ENCODE results near the gene HECW1. TPM values are rescaled to one million over a fixed set of nuclear protein-coding genes. Genes with fewer than 3 reads are reported as not detected.

The HECW1 gene
- total RNA-seq, 4 donors from 2014 or later: 0.62 to 4.3 (median 1.4) TPM; not detected in 1

- H3K4me3 ChIP-seq (ENCODE audit: low read depth, poor library complexity, severe bottlenecking): no peak overlapping the region
- DNase-seq (ENCODE audit: low spot score in 2 of 2): no peak
- WGBS, 2 donors: 81 to 82% methylated on average over 9 of the region's 9 CpGs
- TF ChIP-seq CTCF (IDR thresholded peaks at IDR 0.05): no peak
- no peak for TF ChIP-seq POLR2A (IDR thresholded peaks at IDR 0.05)
- intact Hi-C loops (cut with DNase I; ENCODE audit: low total_unique reads): no loop called here
Observed at GRCh38 chr7:43077285-43077684, 35.2 kb upstream of the HECW1 start.

DNA sequence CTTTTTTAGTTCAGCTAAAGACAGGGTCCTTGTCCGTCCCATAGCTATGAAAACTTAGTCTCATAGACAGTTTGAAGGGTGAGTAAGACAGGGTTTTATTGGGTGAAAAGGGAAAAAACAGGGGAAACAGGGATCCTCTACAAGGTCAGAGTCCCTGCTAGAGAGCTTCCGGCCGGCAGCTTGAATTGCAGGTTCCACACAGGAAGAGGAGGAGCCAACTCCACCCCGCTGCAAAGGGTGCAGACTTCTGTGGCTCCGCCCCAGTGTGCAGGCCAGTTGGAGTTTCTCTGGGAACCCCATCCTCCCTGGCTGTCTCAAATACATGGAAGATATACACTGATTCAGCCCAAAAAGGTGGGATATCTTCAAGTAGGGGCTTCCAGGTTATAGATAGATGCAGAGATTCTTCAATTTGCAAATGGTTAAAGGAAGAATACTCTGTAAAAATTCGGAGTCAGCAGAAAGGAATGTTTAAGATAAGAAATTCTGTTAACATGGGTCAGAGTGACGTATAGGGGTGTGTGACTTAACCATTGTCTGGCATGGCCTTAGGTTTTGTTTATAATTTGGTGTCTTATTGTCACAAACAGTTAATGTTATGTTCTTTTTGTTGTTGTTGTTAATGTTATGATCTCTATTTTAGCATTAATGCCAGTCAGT, 34.6 kb upstream of the HECW1 start:
- TF ChIP-seq POLR2A (IDR thresholded peaks at IDR 0.05): no peak
- no peak for TF ChIP-seq CTCF (IDR thresholded peaks at IDR 0.05)
- WGBS, 2 donors: 57 to 64% methylated on average over 7 of the region's 7 CpGs
- intact Hi-C loops (cut with DNase I; ENCODE audit: low total_unique reads): no loop called here
- no peak for DNase-seq (ENCODE audit: low spot score in 2 of 2)
- no peak overlapping the region for H3K4me3 ChIP-seq (ENCODE audit: low read depth, poor library complexity, severe bottlenecking)

GRCh38 chr7:43078794-43079193, 33.7 kb upstream of the HECW1 start:
- 61 to 64% methylated on average over 6 of the region's 6 CpGs for WGBS, 2 donors
- TF ChIP-seq POLR2A (IDR thresholded peaks at IDR 0.05) (no peak), CTCF (IDR thresholded peaks at IDR 0.05) (no peak)
- no peak overlapping the region for H3K4me3 ChIP-seq (ENCODE audit: low read depth, poor library complexity, severe bottlenecking)
- DNase-seq (ENCODE audit: low spot score in 2 of 2): no peak
- intact Hi-C loops (cut with DNase I; ENCODE audit: low total_unique reads): no loop called here

- 84 to 92% methylated on average over 4 of the region's 4 CpGs for WGBS, 2 donors
- intact Hi-C loops (cut with DNase I; ENCODE audit: low total_unique reads): no loop called here
Observed at GRCh38 chr7:43081603-43082002, 30.8 kb upstream of the HECW1 start.

GRCh38 chr7:43083106-43083505, 29.3 kb upstream of the HECW1 start:
- no peak overlapping the region for H3K4me3 ChIP-seq (ENCODE audit: low read depth, poor library complexity, severe bottlenecking)
- no peak for TF ChIP-seq POLR2A (IDR thresholded peaks at IDR 0.05)
- no peak for TF ChIP-seq CTCF (IDR thresholded peaks at IDR 0.05)
- WGBS, 2 donors: 76 to 78% methylated on average over 2 of the region's 2 CpGs
- intact Hi-C loops (cut with DNase I; ENCODE audit: low total_unique reads): no loop called here
- DNase-seq (ENCODE audit: low spot score in 2 of 2): no peak

More at GRCh38 chr7:43081603-43082002, 30.8 kb upstream of the HECW1 start:
- no peak for TF ChIP-seq POLR2A (IDR thresholded peaks at IDR 0.05)
- TF ChIP-seq CTCF (IDR thresholded peaks at IDR 0.05): no peak
- H3K4me3 ChIP-seq (ENCODE audit: low read depth, poor library complexity, severe bottlenecking): no peak overlapping the region
- DNase-seq (ENCODE audit: low spot score in 2 of 2): no peak

- TF ChIP-seq POLR2A (IDR thresholded peaks at IDR 0.05): no peak
- no peak for TF ChIP-seq CTCF (IDR thresholded peaks at IDR 0.05)
- no peak for DNase-seq (ENCODE audit: low spot score in 2 of 2)
- 77 to 83% methylated on average over 2 of the region's 2 CpGs for WGBS, 2 donors
Observed at GRCh38 chr7:43085017-43085416, 27.4 kb upstream of the HECW1 start.

More at GRCh38 chr7:43085017-43085416, 27.4 kb upstream of the HECW1 start:
- H3K4me3 ChIP-seq (ENCODE audit: low read depth, poor library complexity, severe bottlenecking): no peak overlapping the region
- intact Hi-C loops (cut with DNase I; ENCODE audit: low total_unique reads): no loop called here

Data from lower leg skin (tissue), 4 donors.